Anterior cingulate cortex (tissue), 58 donors: ENCODE measurements around the gene CPT1C.

Experiments used
- DNase-seq, 58 donors: peaks; one replicate each; lab custom pipeline; 2025; lab: John Stamatoyannopoulos, UW

Gene CPT1C

GRCh38 chr19:49679771-49680413, 11.0 kb upstream of the CPT1C start:
- DNase-seq: no peak

- DNase-seq: peak; percentile 25 to 92 (median 80)
Observed at GRCh38 chr19:49680421-49681351, 10.2 kb upstream of the CPT1C start.

- DNase-seq: no peak
Observed at GRCh38 chr19:49681830-49682229, 9.1 kb upstream of the CPT1C start.

GRCh38 chr19:49682274-49682673, 8.6 kb upstream of the CPT1C start:
- DNase-seq: peak in 1 of 58 donors; percentile 45

GRCh38 chr19:49683814-49684250, 7.1 kb upstream of the CPT1C start:
- DNase-seq: no peak

- DNase-seq: no peak
Observed at GRCh38 chr19:49684251-49684982, 6.5 kb upstream of the CPT1C start.

- no peak for DNase-seq
Observed at GRCh38 chr19:49684983-49685553, 5.8 kb upstream of the CPT1C start.

- DNase-seq: no peak
Observed at GRCh38 chr19:49685845-49686332, 5.0 kb upstream of the CPT1C start.

- no peak for DNase-seq
Observed at GRCh38 chr19:49686503-49687088, 4.3 kb upstream of the CPT1C start.

GRCh38 chr19:49687150-49687549, 3.8 kb upstream of the CPT1C start:
- DNase-seq: no peak

GRCh38 chr19:49687566-49688316, 3.2 kb upstream of the CPT1C start:
- DNase-seq: no peak

GRCh38 chr19:49688531-49689132, 2.3 kb upstream of the CPT1C start:
- no peak for DNase-seq

- DNase-seq: peak in 35 of 58 donors; percentile 9 to 76 (median 37)
Observed at GRCh38 chr19:49689133-49690078, 1.5 kb upstream of the CPT1C start, which contains the start of gene ADM5. Gene ADM5, plus strand, starts transcription at chr19:49689594. Its CDS starts 244 bp downstream, at chr19:49689838.

- peak in 5 of 58 donors; percentile 17 to 62 (median 46) for DNase-seq
Observed at GRCh38 chr19:49690079-49690655, 749 bp upstream of the CPT1C start.

- peak in 56 of 58 donors; percentile 39 to 88 (median 67) for DNase-seq
Observed at GRCh38 chr19:49691243-49692146, 579 bp downstream of the CPT1C start.

GRCh38 chr19:49692147-49692506, 1.2 kb downstream of the CPT1C start:
- DNase-seq: peak in 31 of 58 donors; percentile 7 to 65 (median 25)
